KMS-11 (cell line): ENCODE data around the gene SCLT1.
A peak's percentile ranks its signal among the peaks of the same experiment; 100 is the strongest.

Source experiments
- H2AFZ ChIP-seq: fragments of 200-600 bp; sonication (generic); 2 replicates; pipeline ENCODE4 v1.6.1; 2016; ENCODE audit warnings: antibody characterized with exemption, mixed run types, low read depth
- H3K27ac ChIP-seq: fragments of 200-600 bp; sonication (generic); 2 replicates; pipeline ENCODE4 v1.6.1; 2016; ENCODE audit warnings: mild to moderate bottlenecking, mixed run types
- H3K27me3 ChIP-seq: fragments of 200-600 bp; sonication (generic); 2 replicates; pipeline ENCODE4 v1.6.1; 2017; ENCODE audit warnings: mild to moderate bottlenecking, low read depth, mixed run types, moderate library complexity; ENCODE audit not compliant: insufficient read depth
- H3K36me3 ChIP-seq: fragments of 200-600 bp; sonication (generic); 2 replicates; pipeline ENCODE4 v1.6.1; 2017; ENCODE audit warnings: mild to moderate bottlenecking, mixed run types; ENCODE audit not compliant: insufficient read depth
- H3K4me1 ChIP-seq: fragments of 200-600 bp; sonication (generic); 2 replicates; pipeline ENCODE4 v1.6.1; 2016; ENCODE audit warnings: mild to moderate bottlenecking, low read depth, mixed run types; ENCODE audit not compliant: poor library complexity, severe bottlenecking
- H3K4me2 ChIP-seq: fragments of 200-600 bp; sonication (generic); 2 replicates; pipeline ENCODE4 v1.7.0; 2016; ENCODE audit warnings: mild to moderate bottlenecking, mixed run types
- H3K4me3 ChIP-seq: fragments of 200-600 bp; sonication (generic); IDR thresholded peaks from 2 replicates; pipeline ENCODE4 v1.6.1; 2017; ENCODE audit warnings: low read depth, low read length, mixed read lengths; ENCODE audit not compliant: insufficient read depth
- H3K79me2 ChIP-seq: fragments of 200-600 bp; sonication (generic); 2 replicates; pipeline ENCODE4 v1.6.1; 2016; ENCODE audit warnings: low read depth, mixed run types; ENCODE audit not compliant: insufficient read depth
- H3K9ac ChIP-seq: fragments of 200-600 bp; sonication (generic); 2 replicates; pipeline ENCODE4 v1.6.1; 2016; ENCODE audit warnings: mild to moderate bottlenecking, mixed run types
- H4K20me1 ChIP-seq: fragments of 200-600 bp; sonication (generic); 2 replicates; pipeline ENCODE4 v1.6.1; 2016; ENCODE audit warnings: mild to moderate bottlenecking, mixed run types; ENCODE audit not compliant: insufficient read depth
- CTCF ChIP-seq: fragments of 200-600 bp; sonication (generic); conservative IDR thresholded peaks from 2 replicates; pipeline ENCODE4 v1.6.1; 2017; ENCODE audit warnings: low read depth, mild to moderate bottlenecking, antibody characterized with exemption, low read length, moderate library complexity, mixed read lengths

Gene SCLT1

DNA sequence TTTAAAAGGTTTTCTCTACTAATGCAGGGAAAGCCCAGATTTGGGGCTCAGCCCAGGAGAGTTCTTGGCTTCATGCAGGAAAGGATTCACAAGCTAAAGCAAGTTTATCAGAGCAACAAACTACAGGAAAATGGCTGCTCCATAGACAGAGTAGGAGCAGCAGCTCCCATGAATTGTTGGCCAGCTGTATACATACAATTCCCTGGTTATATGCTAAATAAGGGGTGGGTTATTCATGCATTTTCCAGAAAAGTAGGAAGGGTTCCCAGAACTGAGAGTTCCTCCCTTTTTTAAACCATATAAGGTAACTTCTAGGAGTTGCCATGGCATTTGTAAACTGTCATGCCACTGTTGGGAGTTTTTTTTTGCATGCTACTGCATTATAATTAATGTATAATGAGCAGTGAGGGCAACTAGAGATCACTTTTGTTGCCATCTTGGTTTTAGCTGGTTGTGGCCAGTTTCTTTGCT lies 5.2 kb upstream of the SCLT1 start:
- H3K27me3 ChIP-seq, result no peaks in the 10 kb centered on the region
- no peak overlapping the region for H3K4me3 ChIP-seq
- H3K79me2 ChIP-seq, result no peaks in the 10 kb centered on the region
- no peak overlapping the region for H3K9ac ChIP-seq
- no peak overlapping the region for H3K27ac ChIP-seq
- no peak overlapping the region for H3K4me2 ChIP-seq
- H3K4me1 ChIP-seq, result peaks cover 8% of the 10 kb centered on the region
- H3K36me3 ChIP-seq, result no peaks in the 10 kb centered on the region
- no peaks in the 10 kb centered on the region for H4K20me1 ChIP-seq
- H2AFZ ChIP-seq, result no peak overlapping the region
- TF ChIP-seq CTCF, result no peak

GRCh38 chr4:129095811-129096454 lies 2.6 kb upstream of the SCLT1 start, which contains the start of gene C4orf33:
Gene C4orf33, plus strand, starts transcription at chr4:129096152. Its CDS starts 6,459 bp downstream, at chr4:129102611.
- Histone ChIP-seq H3K4me1 (peaks cover 21% of the 10 kb centered on the region), H4K20me1 (no peaks in the 10 kb centered on the region), H3K27me3 (no peaks in the 10 kb centered on the region), H2AFZ (peak within 1 kb of the TSS; percentile 51; the same call in 1 of the 2 replicates), H3K4me2 (peak within 1 kb of the TSS; percentile 54; the same call in 1 of the 2 replicates), H3K36me3 (no peaks in the 10 kb centered on the region), H3K79me2 (peaks cover 20% of the 10 kb centered on the region), H3K27ac (no peak within 1 kb of the TSS), H3K4me3 (no peak within 1 kb of the TSS), H3K9ac (peak within 1 kb of the TSS; percentile 23; the same call in 1 of the 2 replicates)
- TF ChIP-seq CTCF, result no peak

- H3K27me3 ChIP-seq, result no peaks in the 10 kb centered on the region
- no peaks in the 10 kb centered on the region for H4K20me1 ChIP-seq
- no peak overlapping the region for H3K9ac ChIP-seq
- no peaks in the 10 kb centered on the region for H3K36me3 ChIP-seq
- no peak overlapping the region for H3K4me3 ChIP-seq
- H2AFZ ChIP-seq, result peak overlapping the region; percentile 91; the same call in 1 of the 2 replicates
- peak overlapping the region; percentile 96; the same call in 1 of the 2 replicates for H3K27ac ChIP-seq
- peaks cover 32% of the 10 kb centered on the region for H3K4me1 ChIP-seq
- H3K79me2 ChIP-seq, result peaks cover 36% of the 10 kb centered on the region
- H3K4me2 ChIP-seq, result peak overlapping the region; percentile 69
- TF ChIP-seq CTCF, result no peak
Measured at GRCh38 chr4:129094347-129094746, 1.0 kb upstream of the SCLT1 start.

- H3K27me3 ChIP-seq, result no peaks in the 10 kb centered on the region
- peak overlapping the region; percentile 91 for H2AFZ ChIP-seq
- H4K20me1 ChIP-seq, result no peaks in the 10 kb centered on the region
- peak overlapping the region; percentile 96 for H3K27ac ChIP-seq
- no peak for TF ChIP-seq CTCF
- peak overlapping the region; percentile 35 for H3K4me3 ChIP-seq
- H3K9ac ChIP-seq, result peak overlapping the region; percentile 94
- H3K79me2 ChIP-seq, result peaks cover 53% of the 10 kb centered on the region
- peak overlapping the region; percentile 84 for H3K4me2 ChIP-seq
- H3K4me1 ChIP-seq, result peaks cover 36% of the 10 kb centered on the region
- no peaks in the 10 kb centered on the region for H3K36me3 ChIP-seq
Measured at GRCh38 chr4:129092631-129093190, 628 bp downstream of the SCLT1 start.
